ENCODE measurements around the gene TSHZ2. TPM values are rescaled to one million over a fixed set of nuclear protein-coding genes. Genes with fewer than 3 reads are reported as not detected.

The TSHZ2 gene
- total RNA-seq, 4 donors from 2014 or later = 1.0 to 3.5 (median 2.8) TPM

- no peaks in the 10 kb centered on the region for H3K4me1 ChIP-seq
- intact Hi-C loops (cut with DNase I; ENCODE audit: low total_unique reads) = no loop called here
- no peak overlapping the region for H3K27ac ChIP-seq
- no peaks in the 10 kb centered on the region for H3K36me3 ChIP-seq
- H3K9me3 ChIP-seq = no peaks in the 10 kb centered on the region
- TF ChIP-seq CTCF (IDR thresholded peaks at IDR 0.05 in 4 of 5, conservative IDR thresholded peaks at IDR 0.05 in 1 of 5) (peak in 4 of 5 experiments; percentile 20 to 38 (median 28)), POLR2A (IDR thresholded peaks at IDR 0.05) (no peak)
- no peak overlapping the region for H3K4me3 ChIP-seq
- H3K27me3 ChIP-seq = no peaks in the 10 kb centered on the region
- no peak for DNase-seq
- ATAC-seq = no peak
- in situ Hi-C loops (cut with MboI; ENCODE audit: low sequenced_read_pairs in 4 of 4) = no loop called here
These were observed 185.6 kb downstream of the TSHZ2 start for GRCh38 chr20:53157443-53158408.

GRCh38 chr20:53159160-53159559 lies 187.0 kb downstream of the TSHZ2 start:
- ATAC-seq = no peak

GRCh38 chr20:53161073-53161472 lies 188.9 kb downstream of the TSHZ2 start:
- H3K27me3 ChIP-seq = no peaks in the 10 kb centered on the region
- DNase-seq = no peak
- in situ Hi-C loops (cut with MboI; ENCODE audit: low sequenced_read_pairs in 4 of 4) = no loop called here

More at GRCh38 chr20:53159160-53159559, 187.0 kb downstream of the TSHZ2 start:
- H3K36me3 ChIP-seq = no peaks in the 10 kb centered on the region
- no peaks in the 10 kb centered on the region for H3K27me3 ChIP-seq
- in situ Hi-C loops (cut with MboI; ENCODE audit: low sequenced_read_pairs in 4 of 4) (no loop called here), intact Hi-C loops (cut with DNase I; ENCODE audit: low total_unique reads) (no loop called here)
- no peak overlapping the region for H3K4me3 ChIP-seq
- no peaks in the 10 kb centered on the region for H3K9me3 ChIP-seq
- TF ChIP-seq POLR2A (IDR thresholded peaks at IDR 0.05) (no peak), CTCF (IDR thresholded peaks at IDR 0.05 in 4 of 5, conservative IDR thresholded peaks at IDR 0.05 in 1 of 5) (no peak)
- H3K4me1 ChIP-seq = no peaks in the 10 kb centered on the region
- H3K27ac ChIP-seq = no peak overlapping the region
- no peak for DNase-seq

GRCh38 chr20:53161473-53161872 lies 189.3 kb downstream of the TSHZ2 start:
- no peak for ATAC-seq
- no peak for TF ChIP-seq POLR2A (IDR thresholded peaks at IDR 0.05)
- TF ChIP-seq CTCF (IDR thresholded peaks at IDR 0.05 in 4 of 5, conservative IDR thresholded peaks at IDR 0.05 in 1 of 5) = no peak
- Histone ChIP-seq H3K36me3 (no peaks in the 10 kb centered on the region), H3K27ac (no peak overlapping the region), H3K4me1 (no peaks in the 10 kb centered on the region), H3K4me3 (no peak overlapping the region), H3K27me3 (no peaks in the 10 kb centered on the region), H3K9me3 (no peaks in the 10 kb centered on the region)
- intact Hi-C loops (cut with DNase I; ENCODE audit: low total_unique reads) = no loop called here
- DNase-seq = no peak
- in situ Hi-C loops (cut with MboI; ENCODE audit: low sequenced_read_pairs in 4 of 4) = no loop called here

More at GRCh38 chr20:53161073-53161472, 188.9 kb downstream of the TSHZ2 start:
- intact Hi-C loops (cut with DNase I; ENCODE audit: low total_unique reads) = no loop called here
- no peak for TF ChIP-seq POLR2A (IDR thresholded peaks at IDR 0.05)
- no peak for TF ChIP-seq CTCF (IDR thresholded peaks at IDR 0.05 in 4 of 5, conservative IDR thresholded peaks at IDR 0.05 in 1 of 5)
- Histone ChIP-seq H3K4me3 (no peak overlapping the region), H3K27ac (no peak overlapping the region), H3K36me3 (no peaks in the 10 kb centered on the region), H3K9me3 (no peaks in the 10 kb centered on the region), H3K4me1 (no peaks in the 10 kb centered on the region)
- no peak for ATAC-seq
